Left lobe of liver (tissue), 2 donors: ENCODE measurements around the gene PCDHGB5. TPM values are rescaled to one million over a fixed set of nuclear protein-coding genes. Genes with fewer than 3 reads are reported as not detected.

ENCODE experiments used
- ATAC-seq: fragments of 200-7000 bp; cut with Tn5 transposase; one replicate; pipeline ENCODE4 v1.9.1; 2020; ENCODE audit warnings: mild to moderate bottlenecking, moderate library complexity
- DNase-seq: peaks from one replicate; pipeline ENCODE4 v3.0.0-alpha.2; 2020; ENCODE audit warnings: low spot score
- total RNA-seq: library from RNA; stranded (reverse); gene quantifications from one replicate; pipeline ENCODE4 v1.2.1, GENCODE V29; 2021
- donor health status: DM: no; HTN: no; CAD: no; lungs with moderate emphysema.
- donor health status: DM: no; HTN: yes; CAD: no.

PCDHGB5 gene
- total RNA-seq, result 4.2 TPM

DNA sequence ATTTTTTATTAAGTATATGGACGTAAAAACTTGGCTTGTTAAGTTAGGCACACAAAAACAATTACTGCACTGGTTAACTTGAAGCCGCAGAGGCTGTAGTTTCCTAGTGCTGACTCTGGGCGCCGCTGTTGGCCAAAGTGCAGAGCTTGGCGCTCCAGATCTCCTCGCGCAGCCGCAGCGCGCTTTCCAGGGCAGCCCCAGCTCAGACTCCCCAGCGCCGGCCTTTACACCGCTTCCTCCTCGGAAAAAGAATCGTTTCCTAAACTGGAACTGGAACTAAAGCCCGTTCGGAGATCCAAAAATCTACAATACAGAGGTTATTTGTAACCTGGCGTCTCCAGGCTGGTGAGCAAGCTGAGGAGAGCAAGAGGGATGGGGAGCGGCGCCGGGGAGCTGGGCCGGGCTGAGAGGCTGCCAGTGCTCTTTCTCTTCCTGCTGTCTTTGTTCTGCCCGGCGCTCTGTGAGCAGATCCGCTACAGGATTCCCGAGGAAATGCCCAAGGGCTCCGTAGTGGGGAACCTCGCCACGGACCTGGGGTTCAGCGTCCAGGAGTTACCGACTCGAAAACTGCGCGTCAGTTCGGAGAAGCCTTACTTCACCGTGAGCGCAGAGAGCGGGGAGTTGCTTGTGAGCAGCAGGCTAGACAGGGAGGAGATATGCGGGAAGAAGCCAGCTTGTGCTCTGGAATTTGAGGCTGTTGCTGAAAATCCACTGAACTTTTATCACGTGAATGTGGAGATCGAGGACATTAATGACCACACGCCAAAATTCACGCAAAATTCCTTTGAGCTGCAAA lies at the start of gene PCDHGB5:
TSS of gene PCDHGB5 (plus strand) at position 192 of the 796 bp plus-strand sequence. CDS start at position 373, 181 bp downstream.
- DNase-seq (peak; percentile 64), ATAC-seq (peak; percentile 99)

DNA sequence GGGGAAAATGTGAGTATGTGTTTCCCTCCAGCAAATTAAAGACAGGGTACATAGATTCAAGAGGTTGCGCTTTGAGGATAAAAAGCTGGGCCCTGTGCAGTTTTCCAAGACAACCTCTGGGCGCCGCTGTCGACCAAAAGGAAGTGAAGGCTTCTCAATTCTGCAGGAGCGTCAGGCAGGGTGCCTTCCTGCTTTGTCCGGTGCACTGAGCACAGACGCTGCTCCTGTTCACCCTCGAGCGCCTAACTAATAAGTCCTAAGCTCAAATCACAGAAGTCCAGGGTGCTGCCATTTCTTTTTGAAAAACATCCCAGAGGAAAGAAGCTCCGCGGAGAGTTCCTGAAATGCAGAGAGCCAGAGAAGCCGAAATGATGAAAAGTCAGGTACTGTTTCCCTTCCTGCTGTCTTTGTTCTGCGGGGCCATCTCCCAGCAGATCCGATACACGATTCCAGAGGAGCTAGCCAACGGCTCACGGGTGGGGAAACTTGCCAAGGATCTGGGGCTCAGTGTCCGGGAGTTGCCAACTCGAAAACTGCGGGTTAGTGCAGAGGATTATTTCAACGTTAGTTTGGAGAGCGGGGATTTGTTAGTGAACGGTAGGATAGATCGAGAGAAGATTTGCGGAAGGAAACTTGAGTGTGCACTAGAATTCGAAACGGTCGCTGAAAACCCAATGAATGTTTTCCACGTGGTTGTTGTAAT lies 47.7 kb upstream of the PCDHGB5 start, which contains the start of gene PCDHGB1:
TSS of gene PCDHGB1 (plus strand) at position 183 of the 703 bp plus-strand sequence. CDS start at position 345, 162 bp downstream.
- ATAC-seq (peak; percentile 44), DNase-seq (no peak)

DNA sequence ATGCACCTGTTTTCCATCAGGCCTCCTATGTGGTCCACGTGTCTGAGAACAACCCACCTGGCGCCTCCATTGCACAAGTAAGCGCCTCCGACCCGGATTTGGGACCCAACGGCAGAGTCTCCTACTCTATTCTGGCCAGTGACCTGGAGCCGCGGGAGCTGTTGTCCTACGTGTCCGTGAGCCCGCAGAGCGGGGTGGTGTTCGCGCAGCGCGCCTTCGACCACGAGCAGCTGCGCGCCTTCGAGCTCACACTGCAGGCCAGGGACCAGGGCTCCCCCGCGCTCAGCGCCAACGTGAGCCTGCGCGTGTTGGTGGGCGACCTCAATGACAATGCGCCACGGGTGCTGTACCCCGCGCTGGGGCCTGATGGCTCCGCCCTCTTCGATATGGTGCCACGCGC lies 46.2 kb upstream of the PCDHGB5 start:
- ATAC-seq (no peak), DNase-seq (no peak)

DNA sequence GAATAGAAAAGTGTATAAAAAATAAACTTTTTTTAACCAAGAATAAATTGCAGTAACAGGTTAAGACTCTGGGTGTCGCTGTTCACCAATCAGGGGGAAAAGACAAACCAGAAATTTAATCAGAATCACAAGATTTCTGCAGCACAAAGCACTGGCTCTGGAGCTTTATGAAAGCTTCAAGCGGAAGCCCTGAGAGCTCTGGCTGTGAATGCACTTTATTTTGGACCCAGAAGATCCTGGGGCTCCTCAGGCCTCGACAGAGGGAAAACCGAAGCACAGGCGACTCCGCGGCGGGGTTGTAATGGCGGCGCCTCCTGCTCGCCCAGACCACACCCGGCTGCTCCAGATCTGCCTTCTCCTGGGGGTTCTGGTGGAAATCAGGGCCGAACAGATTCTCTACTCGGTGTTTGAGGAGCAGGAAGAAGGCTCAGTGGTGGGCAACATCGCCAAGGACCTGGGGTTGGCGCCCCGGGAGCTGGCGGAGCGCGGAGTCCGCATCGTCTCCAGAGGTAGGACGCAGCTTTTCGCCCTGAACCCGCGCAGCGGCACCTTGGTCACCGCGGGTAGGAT lies 42.8 kb upstream of the PCDHGB5 start, which contains the start of gene PCDHGA4:
TSS of gene PCDHGA4 (plus strand) at position 122 of the 570 bp plus-strand sequence. CDS start at position 209, 87 bp downstream.
- DNase-seq (no peak), ATAC-seq (peak; percentile 18)

DNA sequence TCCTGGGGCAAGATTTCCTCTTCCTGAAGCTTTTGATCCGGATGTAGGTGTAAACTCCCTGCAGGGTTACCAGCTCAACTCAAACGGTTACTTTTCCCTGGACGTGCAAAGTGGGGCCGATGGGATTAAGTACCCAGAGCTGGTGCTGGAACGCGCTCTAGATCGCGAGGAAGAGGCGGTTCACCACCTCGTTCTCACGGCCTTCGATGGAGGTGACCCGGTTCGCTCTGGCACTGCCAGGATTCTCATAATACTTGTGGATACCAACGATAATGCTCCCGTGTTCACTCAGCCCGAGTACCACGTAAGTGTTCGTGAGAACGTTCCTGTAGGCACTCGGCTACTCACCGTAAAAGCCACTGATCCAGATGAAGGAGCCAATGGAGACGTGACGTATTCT lies 42.1 kb upstream of the PCDHGB5 start:
- DNase-seq, result no peak
- no peak for ATAC-seq

DNA sequence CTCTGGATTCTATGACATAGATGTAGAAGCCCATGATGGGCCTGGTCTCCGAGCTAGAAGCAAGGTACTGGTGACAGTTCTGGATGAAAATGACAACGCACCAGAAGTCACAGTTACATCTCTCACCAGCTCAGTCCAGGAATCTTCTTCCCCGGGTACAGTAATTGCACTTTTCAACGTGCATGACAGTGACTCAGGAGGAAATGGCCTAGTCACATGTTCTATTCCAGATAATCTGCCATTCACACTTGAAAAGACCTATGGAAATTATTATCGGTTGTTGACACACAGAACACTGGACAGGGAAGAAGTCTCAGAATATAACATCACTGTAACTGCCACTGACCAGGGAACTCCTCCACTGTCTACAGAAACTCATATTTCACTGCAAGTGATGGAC lies 41.6 kb upstream of the PCDHGB5 start:
- no peak for ATAC-seq

DNA sequence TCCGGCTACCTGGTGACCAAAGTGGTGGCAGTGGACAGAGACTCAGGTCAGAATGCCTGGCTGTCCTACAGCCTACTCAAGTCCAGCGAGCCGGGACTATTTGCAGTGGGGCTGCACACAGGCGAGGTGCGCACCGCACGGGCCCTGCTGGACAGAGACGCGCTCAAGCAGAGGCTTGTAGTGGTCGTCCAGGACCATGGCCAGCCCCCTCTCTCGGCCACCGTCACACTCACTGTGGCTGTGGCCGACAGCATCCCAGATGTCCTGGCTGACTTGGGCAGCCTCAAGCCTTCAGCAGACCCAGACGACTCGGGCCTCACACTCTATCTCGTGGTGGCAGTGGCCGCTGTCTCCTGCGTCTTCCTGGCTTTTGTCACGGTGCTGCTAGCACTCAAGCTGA lies 40.8 kb upstream of the PCDHGB5 start:
- ATAC-seq, result no peak
- DNase-seq, result no peak

More for the DNA sequence above, 41.6 kb upstream of the PCDHGB5 start:
- DNase-seq, result no peak

DNA sequence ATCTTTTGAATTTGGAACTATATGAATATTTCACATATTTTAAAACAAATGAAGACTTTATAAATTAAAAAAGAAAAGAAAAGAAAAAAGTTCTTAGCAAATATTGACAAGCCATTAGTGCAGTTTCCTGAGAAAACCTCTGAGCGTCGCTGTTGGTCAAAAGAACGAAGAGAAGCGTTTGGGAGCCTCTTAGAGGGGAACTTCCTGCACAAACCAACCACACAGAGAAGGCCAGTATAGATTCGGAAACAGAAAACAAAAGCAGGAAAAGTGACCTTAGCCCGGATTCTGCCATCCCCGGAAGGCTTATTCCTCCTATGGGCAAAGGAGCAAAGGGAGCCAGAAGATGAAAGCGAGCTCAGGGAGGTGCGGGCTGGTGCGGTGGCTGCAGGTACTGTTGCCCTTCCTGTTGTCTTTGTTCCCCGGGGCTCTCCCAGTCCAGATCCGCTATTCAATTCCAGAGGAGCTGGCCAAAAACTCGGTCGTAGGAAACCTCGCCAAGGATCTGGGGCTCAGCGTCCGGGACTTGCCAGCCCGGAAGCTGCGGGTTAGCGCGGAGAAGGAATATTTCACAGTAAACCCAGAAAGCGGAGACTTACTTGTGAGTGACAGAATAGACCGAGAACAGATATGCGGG lies 37.8 kb upstream of the PCDHGB5 start, which contains the start of gene PCDHGB2:
TSS of gene PCDHGB2 (plus strand) at position 205 of the 637 bp plus-strand sequence. CDS start at position 347, 142 bp downstream.
- DNase-seq (no peak), ATAC-seq (peak; percentile 41)

DNA sequence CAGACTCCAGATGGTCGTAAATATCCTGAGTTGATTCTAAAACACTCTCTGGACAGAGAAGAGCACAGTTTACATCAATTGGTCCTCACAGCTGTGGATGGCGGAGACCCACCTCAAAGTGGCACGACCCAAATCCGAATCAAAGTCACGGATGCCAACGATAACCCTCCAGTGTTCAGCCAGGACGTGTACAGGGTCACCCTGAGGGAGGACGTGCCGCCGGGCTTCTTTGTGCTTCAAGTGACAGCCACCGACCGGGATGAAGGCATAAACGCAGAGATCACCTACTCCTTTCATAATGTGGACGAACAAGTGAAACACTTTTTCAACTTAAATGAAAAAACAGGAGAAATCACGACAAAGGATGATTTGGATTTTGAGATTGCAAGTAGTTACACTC lies 37.1 kb upstream of the PCDHGB5 start:
- DNase-seq, result no peak
- ATAC-seq, result no peak

DNA sequence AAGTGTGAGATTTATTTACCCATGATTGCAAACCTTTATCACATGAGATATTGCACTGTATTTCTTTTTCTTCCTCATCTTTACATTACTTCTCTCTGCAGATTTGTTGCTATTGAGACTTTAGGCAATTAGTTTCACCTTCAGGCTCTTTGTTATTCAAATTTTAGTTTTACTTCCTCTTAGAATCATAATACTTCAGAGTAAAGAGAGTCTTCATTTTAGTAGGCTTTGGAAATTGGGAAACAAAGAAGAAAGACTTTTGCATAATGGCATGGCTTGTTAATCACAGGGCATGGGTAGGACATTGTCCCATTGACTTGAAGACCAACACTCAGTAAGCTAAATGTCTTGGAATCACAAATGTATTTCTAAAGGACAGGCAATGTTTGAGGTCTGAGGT lies 35.0 kb upstream of the PCDHGB5 start:
- no peak for ATAC-seq

DNA sequence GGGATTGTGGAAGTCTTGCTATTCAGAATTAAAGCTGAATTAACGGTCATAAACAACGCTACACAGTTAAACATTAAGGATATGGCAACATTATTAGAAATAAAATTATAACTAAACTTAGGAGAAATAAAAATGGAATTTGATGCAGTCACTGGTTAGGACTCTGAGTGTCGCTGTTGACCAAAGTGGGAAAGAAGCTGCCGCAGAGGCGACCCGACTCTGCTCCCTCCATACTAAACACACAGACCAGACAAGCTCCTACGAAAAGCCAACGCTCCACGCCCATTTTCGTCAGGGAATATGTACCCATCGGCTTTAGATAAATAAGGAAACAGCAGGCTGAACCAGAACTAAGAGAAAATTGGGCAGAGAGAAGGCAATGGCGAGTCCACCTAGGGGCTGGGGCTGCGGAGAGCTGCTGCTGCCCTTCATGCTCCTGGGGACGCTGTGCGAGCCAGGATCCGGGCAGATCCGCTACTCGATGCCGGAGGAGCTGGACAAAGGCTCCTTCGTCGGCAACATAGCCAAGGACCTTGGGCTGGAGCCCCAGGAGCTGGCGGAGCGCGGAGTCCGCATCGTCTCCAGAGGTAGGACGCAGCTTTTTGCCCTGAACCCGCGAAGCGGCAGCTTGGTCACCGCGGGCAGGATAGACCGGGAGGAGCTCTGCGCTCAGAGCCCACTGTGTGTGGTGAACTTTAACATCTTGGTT lies 33.6 kb upstream of the PCDHGB5 start, which contains the start of gene PCDHGA5:
TSS of gene PCDHGA5 (plus strand) at position 211 of the 709 bp plus-strand sequence. CDS start at position 380, 169 bp downstream.
- ATAC-seq (no peak), DNase-seq (no peak)

More for the DNA sequence above, 35.0 kb upstream of the PCDHGB5 start:
- no peak for DNase-seq

DNA sequence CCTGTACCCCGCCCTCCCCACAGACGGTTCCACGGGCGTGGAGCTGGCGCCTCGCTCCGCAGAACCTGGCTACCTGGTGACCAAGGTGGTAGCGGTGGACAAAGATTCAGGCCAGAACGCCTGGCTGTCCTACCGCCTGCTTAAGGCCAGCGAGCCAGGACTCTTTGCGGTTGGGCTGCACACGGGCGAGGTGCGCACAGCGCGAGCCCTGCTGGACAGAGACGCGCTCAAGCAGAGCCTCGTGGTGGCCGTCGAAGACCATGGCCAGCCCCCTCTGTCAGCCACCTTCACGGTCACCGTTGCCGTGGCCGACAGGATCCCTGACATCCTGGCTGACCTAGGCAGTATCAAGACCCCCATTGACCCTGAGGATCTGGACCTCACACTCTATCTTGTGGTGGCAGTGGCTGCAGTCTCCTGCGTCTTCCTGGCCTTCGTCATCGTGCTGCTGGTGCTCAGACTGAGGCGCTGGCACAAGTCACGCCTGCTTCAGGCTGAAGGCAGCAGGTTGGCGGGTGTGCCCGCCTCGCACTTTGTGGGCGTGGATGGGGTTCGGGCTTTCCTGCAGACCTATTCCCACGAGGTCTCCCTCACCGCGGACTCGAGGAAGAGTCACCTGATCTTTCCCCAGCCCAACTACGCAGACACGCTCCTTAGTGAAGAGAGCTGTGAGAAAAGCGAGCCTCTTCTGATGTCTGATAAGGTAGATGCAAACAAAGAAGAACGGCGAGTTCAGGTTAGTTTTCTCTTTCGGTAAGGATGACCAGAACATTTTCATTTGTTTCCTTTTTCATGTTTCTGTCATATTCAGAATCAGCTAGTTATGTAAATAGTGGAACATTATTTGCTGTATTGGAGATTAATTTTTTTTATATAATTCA lies 31.5 kb upstream of the PCDHGB5 start:
- no peak for ATAC-seq
- DNase-seq, result no peak

DNA sequence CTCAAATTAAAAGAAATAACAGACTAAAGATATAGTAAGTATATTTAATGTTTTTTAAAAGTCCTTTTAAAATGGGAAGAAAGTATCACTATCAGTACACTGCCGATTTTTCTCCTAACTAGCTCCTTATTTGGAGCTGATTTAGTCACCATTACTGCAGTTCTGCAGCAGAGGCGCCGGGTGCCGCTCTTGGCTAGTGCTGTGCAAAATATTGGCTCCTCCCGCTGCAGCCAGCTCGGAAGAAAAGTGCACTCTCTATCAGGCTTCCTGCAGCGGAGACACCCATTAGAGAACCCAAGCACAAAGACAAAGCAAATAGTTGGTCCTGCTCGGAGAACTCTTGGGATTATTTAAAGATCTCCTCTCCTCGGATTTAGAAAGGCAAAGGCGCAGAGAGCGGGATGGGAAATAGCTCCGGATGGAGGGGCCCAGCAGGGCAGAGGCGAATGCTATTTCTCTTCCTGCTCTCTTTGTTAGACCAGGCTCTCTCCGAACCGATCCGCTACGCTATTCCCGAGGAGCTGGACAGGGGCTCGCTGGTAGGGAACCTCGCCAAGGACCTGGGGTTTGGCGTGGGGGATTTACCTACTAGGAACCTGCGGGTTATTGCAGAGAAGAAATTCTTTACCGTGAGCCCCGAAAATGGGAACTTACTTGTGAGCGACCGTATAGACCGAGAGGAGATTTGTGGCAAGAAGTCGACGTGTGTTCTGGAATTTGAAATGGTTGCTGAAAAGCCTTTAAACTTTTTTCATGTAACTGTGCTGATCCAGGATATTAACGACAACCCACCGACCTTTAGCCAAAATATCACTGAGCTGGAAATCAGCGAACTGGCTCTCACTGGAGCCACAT lies 27.5 kb upstream of the PCDHGB5 start, which contains the start of gene PCDHGB3:
TSS of gene PCDHGB3 (plus strand) at position 249 of the 855 bp plus-strand sequence. CDS start at position 402, 153 bp downstream.
- DNase-seq (peak; percentile 44), ATAC-seq (peak; percentile 90)

DNA sequence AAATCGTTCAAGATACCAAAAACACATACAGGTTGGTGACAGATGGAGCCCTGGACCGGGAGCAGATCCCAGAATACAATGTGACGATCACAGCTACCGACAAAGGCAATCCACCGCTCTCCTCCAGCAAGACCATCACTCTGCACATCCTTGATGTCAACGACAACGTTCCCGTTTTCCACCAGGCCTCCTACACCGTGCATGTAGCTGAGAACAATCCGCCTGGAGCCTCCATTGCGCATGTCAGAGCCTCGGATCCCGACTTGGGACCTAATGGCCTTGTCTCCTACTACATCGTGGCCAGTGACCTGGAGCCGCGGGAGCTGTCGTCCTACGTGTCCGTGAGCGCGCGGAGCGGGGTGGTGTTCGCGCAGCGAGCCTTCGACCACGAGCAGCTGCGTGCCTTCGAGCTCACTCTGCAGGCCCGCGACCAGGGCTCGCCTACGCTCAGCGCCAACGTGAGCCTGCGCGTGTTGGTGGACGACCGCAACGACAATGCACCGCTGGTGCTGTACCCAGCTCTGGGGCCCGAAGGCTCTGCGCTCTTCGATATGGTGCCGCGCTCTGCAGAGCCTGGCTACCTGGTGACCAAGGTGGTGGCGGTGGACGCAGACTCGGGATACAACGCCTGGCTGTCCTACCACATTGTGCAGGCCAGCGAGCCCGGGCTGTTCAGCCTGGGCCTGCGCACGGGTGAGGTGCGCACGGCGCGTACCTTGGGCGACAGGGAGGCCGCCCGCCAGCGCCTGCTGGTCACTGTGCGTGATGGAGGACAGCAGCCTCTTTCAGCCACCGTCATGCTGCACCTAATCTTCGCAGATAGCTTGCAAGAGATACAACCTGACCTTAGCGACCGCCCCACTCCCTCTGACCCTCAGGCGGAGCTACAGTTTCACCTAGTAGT lies 25.9 kb upstream of the PCDHGB5 start:
- DNase-seq (no peak), ATAC-seq (no peak)

DNA sequence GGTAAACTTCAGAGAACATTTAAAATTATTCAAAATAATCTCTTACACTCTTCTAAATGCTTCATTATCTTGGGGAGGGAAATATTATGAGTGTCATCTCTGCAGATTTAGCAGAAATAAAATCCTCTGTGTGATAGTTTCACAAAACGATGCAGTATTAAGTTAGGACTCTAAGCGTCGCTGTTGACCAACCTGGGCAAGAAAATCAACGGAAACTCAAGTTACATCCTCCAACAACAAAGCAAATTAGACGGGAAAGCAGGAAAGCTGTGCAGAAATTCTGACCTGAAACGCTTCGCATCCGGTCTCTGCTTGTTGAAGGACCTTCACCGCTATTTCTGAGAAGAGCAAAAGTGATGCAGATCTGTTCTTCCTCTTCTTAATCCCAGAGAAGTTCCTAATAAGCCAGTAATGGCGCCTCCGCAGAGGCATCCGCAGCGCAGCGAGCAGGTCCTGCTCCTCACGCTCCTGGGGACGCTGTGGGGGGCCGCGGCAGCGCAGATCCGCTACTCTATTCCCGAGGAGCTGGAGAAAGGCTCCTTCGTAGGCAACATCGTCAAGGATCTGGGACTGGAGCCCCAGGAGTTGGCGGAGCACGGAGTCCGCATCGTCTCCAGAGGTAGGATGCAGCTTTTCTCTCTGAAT lies 24.0 kb upstream of the PCDHGB5 start, which contains the start of gene PCDHGA6:
TSS of gene PCDHGA6 (plus strand) at position 219 of the 645 bp plus-strand sequence. CDS start at position 412, 193 bp downstream.
- ATAC-seq, result no peak
- DNase-seq, result no peak

DNA sequence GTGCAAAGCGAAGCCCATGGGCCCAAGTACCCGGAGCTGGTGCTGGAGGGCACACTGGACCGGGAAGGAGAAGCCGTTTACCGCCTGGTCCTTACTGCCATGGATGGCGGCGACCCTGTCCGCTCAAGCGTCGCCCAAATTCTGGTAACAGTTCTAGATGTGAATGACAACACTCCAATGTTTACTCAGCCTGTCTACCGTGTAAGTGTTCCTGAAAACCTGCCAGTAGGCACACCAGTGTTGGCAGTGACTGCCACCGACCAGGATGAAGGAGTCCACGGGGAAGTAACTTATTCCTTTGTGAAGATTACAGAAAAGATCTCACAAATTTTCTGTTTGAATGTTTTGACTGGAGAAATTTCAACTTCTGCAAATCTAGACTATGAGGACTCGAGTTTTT lies 23.1 kb upstream of the PCDHGB5 start:
- DNase-seq (no peak), ATAC-seq (no peak)
